SK-N-MC (cell line): ENCODE data around the gene HRG.

Experiments
- EZH2 ChIP-seq: fragments of 200-600 bp; sonication (generic); IDR thresholded peaks from one replicate; pipeline ENCODE4 v1.6.1; 2017; ENCODE audit warnings: antibody characterized with exemption
- POLR2AphosphoS5 ChIP-seq: IDR thresholded peaks from 2 replicates; pipeline ENCODE4 v1.6.1; 2012; ENCODE audit warnings: mild to moderate bottlenecking, low read depth, low read length, borderline replicate concordance

DNA sequence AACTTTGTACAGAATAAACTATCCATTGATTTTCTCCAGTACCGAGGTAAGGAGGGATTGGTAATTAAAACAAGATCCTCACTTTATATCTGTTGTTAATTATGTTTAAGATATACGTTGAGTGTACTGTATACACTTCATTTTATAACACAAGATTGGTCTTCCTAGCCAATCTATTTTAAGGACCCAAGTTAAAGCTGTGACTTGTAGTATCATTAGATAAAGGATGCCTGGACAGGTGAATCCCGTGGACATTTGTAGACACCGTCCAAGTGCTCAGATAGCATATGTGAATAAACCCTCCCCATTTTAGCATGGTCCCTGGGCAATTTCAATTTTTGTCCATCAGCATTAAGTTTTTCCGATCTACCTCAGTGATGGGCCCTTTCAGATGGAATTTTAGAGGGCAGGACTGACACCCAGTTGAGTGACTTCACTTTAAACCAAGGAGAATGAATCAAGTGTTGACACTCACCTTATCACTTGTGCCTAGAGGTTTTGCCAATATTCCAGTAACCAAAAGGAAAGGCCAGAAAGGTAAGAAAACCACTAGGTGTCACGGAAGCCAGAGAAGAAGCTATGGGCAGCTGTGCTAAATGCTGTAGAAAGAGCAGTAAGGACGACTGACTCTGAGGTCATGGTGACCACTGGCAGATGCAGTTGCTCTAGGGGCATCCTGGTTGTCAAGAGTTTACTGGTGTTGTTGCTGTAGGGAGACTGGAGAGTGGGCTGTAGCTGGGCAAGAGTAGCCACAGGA, 43.7 kb upstream of the HRG start:
- TF ChIP-seq POLR2AphosphoS5 (no peak), EZH2 (no peak)
